Subcutaneous adipose tissue (tissue), 4 donors: ENCODE data around the gene PCP2. TPM values are rescaled to one million over a fixed set of nuclear protein-coding genes. Genes with fewer than 3 reads are reported as not detected.

Experiments used
- total RNA-seq, 4 donors: library from RNA; depleted of rRNA; stranded (reverse); fragments of >200 nt; gene quantifications; one replicate each; pipeline ENCODE4 v1.1.0, GENCODE V29; 2016
- TF ChIP-seq, protein P1 (sequence below): fragments of 450-650 bp; IDR thresholded peaks from one replicate; pipeline ENCODE4 v1.5.1; 2016; ENCODE audit warnings: low read depth, mild to moderate bottlenecking, control low read depth, antibody characterized with exemption, moderate library complexity

Gene PCP2
- total RNA-seq, 4 donors from 2014 or later: not detected

- TF ChIP-seq, protein P1, sequence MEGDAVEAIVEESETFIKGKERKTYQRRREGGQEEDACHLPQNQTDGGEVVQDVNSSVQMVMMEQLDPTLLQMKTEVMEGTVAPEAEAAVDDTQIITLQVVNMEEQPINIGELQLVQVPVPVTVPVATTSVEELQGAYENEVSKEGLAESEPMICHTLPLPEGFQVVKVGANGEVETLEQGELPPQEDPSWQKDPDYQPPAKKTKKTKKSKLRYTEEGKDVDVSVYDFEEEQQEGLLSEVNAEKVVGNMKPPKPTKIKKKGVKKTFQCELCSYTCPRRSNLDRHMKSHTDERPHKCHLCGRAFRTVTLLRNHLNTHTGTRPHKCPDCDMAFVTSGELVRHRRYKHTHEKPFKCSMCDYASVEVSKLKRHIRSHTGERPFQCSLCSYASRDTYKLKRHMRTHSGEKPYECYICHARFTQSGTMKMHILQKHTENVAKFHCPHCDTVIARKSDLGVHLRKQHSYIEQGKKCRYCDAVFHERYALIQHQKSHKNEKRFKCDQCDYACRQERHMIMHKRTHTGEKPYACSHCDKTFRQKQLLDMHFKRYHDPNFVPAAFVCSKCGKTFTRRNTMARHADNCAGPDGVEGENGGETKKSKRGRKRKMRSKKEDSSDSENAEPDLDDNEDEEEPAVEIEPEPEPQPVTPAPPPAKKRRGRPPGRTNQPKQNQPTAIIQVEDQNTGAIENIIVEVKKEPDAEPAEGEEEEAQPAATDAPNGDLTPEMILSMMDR: no peak
Measured at GRCh38 chr19:7677669-7678311, 44.3 kb upstream of the PCP2 start.

- TF ChIP-seq, protein P1: no peak
Measured at GRCh38 chr19:7676854-7677253, 43.3 kb upstream of the PCP2 start, which contains the start of gene MCEMP1. Gene MCEMP1 (plus strand): TSS chr19:7677090. CDS start chr19:7677121, 31 bp downstream.

GRCh38 chr19:7676376-7676775, 42.9 kb upstream of the PCP2 start:
- TF ChIP-seq, protein P1: no peak

- TF ChIP-seq, protein P1: no peak
Measured at GRCh38 chr19:7674010-7675005, 40.8 kb upstream of the PCP2 start.

DNA sequence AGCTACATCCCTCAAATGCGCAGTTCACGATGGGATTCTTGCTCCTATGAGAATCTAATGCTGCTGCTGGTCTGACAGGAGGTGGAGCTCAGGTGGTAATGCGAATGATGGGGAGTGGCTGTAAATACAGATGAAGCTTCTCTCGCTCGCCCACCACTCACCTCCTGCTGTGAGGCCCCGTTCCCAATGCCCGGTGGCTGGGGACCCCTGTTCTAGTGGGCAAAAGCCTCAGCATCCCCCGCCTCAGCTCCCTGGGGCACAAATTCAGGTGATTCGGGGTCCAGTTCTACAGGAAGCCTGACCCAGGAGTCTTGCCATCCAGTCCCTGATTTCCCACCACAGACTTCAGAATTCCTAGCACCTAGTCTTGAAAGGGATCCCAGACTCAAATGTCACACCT, 39.0 kb upstream of the PCP2 start:
- TF ChIP-seq, protein P1: no peak

DNA sequence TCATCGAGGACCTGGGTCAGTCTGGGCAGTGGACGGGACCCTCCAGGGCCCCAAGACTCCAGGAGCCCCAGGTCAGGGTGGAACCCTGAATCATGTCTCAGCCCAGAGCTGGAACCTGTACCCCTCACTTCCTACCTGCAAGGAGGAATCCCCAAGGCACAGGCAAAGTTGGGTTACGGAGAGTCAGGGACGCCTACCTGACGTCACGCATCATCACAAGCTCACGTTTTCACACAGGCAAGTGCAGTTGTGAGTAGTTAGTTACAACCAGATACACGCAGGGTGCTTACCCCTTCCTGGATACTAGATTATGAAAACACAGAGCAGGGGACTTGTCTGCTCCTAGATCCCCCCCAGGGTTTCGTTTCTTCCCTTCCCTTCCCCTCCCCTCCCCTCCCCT, 37.3 kb upstream of the PCP2 start:
- TF ChIP-seq, protein P1: no peak
